ENCODE results near the gene SLC25A18.
"Not testable (repeated sequence)": the region's sequence is repeated elsewhere in the genome, so short reads cannot be mapped to it uniquely, and the experiment has no call there.

SLC25A18 gene

DNA sequence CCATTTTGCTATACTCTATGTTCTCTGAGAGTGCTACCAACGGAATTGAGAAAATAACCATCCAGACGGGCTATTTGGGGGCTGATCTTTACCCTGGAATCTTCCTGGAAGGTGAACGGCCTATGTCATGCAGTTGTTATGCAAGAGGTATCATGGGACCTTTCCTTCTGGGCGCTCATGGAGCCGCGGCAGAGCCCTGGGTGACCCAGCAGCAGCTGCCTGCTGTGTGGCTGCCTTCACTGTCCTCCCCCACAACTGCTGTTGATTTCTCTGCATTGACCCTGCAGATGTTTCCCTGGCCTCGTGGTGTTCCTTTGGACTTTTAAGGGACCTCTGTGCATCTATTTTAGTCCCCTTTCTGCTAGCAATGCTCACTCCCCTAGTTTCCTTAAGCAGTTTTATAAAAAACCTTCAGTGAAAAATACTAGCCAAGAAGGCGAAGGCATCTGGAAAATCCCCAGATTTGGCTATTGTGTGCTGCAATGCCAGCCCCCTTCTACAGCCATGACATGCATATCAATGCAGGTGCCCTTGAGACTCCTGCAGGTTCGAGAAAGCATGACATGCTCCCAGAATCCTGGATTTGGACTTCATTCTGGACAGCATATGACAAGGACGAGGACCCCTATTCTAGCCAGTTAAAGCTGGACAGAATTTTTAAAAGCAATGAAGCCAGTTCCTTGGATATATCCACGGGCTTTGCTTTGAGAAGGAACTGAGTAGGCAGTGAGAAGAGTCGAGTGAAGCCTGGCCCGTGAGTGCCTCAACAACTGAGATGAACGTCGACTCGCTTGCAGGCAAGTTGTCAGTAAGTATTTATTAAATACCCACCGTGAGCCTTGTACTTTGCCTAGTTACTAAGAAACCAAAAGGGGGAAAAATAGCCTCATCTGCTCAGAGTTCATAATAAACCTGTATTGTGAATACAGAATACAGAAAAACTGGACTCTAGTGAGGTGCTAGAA lies at the start of gene SLC25A18:
Gene SLC25A18 (plus strand): TSS at position 593 of the 965 bp plus-strand sequence. CDS start 16,447 bp downstream, outside the sequence.
- DNase-seq: peak; percentile 62

DNA sequence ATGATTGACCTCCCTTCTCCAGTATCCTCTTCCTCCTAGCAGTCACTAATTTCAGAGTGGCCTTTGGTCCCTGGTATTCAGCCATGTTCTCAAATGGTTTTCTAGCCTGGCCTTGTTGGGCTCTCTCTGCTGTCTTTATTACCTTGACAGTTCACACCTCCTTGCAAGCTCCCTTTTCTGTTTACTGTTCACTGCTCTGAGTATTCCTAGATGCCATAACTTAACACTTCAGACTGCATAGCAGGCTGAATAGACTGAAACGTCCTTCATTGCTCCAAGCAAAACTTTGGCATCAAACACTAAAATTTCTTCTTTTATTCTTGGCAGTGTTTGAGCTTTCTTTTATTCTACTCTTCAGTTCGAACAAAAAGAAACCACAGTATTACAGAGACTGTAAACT lies 49.7 kb upstream of the SLC25A18 start:
- no peak for DNase-seq

- DNase-seq: no peak
Measured at GRCh38 chr22:17514084-17514483, 49.2 kb upstream of the SLC25A18 start.

- no peak for DNase-seq
Measured at GRCh38 chr22:17518406-17518805, 44.9 kb upstream of the SLC25A18 start.

DNA sequence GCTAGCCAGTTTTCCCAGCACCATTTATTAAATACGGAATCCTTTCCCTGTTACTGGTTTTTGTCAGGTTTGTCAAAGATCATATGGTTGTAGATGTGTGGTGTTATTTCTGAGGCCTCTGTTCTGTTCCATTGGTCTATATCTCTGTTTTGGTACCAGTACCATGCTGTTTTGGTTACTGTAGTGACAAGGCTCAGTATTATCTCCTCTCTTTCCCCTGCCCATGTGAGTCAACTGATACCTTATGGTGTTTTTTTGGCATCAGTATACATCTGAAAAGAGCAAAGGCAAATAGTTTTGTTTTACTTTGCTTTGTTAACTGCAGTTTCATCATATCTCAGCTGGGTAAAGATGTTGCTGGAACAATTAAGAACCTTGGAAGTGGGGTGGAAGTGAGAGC lies 41.3 kb upstream of the SLC25A18 start:
- not testable (repeated sequence) for DNase-seq

DNA sequence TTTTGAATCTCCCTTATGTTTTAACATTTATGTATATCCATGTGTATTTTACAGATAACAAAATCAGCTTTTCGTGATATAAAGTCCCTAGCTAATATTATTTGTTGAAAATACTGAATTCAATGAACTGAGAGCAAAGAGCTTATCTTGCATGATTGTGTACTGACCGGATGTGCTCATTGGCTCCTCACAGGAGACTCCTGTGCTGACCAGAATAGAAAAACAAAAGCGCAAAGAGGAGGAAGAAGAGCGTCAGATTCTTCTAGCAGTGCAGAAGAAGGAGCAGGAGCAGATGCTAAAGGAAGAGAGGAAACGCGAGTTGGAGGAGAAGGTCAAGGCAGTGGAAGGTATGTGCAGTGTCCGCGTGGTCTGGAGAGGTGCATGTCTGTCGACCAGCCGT lies 39.4 kb upstream of the SLC25A18 start:
- DNase-seq: no peak

DNA sequence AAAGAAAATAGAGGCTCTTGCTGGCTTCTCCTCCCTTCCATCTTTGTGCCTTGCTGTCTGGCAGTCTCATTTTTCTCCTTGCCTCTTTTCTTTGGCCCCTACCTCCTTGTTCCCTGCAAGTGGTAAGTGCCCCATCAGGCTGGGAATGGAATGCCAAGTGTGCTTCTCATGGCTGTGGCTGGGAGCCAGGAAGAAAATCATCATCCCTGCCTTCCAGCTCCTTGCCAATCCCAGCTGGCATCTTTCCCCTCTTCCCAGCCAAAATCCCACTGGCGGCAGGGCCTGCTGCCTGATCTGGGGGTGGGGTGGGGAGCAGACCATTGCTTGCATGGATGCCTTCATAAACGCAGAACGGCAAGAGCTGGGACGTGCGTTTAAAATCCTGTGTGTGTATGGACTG lies 27.0 kb upstream of the SLC25A18 start:
- no peak for DNase-seq

- no peak for DNase-seq
Measured at GRCh38 chr22:17537155-17537554, 26.1 kb upstream of the SLC25A18 start.

GRCh38 chr22:17540481-17540880 lies 22.8 kb upstream of the SLC25A18 start:
- DNase-seq: no peak

- DNase-seq: no peak
Measured at GRCh38 chr22:17541476-17541875, 21.8 kb upstream of the SLC25A18 start.

DNA sequence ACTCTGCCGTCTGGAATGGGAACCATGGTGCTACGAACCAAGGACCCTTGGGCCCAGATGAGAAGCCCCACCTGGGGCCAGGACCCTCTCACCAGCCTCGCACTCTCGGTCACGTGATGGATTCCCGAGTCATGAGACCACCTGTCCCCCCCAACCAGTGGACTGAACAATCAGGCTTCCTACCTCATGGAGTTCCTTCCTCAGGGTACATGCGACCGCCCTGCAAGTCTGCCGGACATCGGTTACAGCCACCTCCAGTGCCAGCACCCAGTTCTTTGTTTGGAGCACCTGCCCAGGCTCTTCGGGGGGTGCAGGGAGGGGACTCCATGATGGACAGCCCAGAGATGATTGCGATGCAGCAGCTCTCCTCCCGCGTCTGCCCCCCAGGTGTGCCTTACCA lies 20.8 kb upstream of the SLC25A18 start:
- no peak for DNase-seq

- no peak for DNase-seq
Measured at GRCh38 chr22:17548010-17548755, 15.1 kb upstream of the SLC25A18 start.

DNA sequence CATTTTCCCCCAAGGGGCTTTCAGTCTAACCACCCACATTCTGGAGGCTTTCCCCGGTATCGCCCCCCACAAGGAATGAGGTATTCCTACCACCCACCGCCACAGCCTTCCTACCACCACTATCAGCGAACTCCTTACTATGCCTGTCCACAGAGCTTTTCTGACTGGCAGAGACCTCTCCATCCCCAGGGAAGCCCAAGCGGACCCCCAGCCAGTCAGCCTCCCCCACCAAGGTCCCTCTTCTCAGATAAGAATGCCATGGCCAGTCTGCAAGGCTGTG lies 14.6 kb upstream of the SLC25A18 start:
- no peak for DNase-seq

DNA sequence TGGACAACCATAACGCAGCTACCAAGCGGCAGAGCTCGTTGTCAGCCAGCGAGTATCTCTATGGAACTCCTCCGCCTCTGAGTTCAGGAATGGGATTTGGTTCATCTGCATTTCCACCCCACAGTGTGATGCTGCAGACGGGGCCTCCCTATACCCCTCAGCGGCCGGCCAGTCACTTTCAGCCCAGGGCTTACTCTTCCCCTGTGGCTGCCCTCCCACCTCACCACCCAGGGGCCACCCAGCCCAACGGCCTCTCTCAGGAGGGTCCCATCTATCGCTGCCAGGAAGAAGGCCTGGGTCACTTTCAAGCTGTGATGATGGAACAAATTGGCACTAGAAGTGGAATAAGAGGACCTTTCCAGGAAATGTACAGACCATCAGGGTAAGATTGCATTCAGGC lies 14.1 kb upstream of the SLC25A18 start:
- no peak for DNase-seq

- no peak for DNase-seq
Measured at GRCh38 chr22:17549655-17550054, 13.6 kb upstream of the SLC25A18 start.

- DNase-seq: no peak
Measured at GRCh38 chr22:17552737-17553136, 10.6 kb upstream of the SLC25A18 start.

GRCh38 chr22:17554814-17555213 lies 8.5 kb upstream of the SLC25A18 start:
- no peak for DNase-seq

- no peak for DNase-seq
Measured at GRCh38 chr22:17559188-17559587, 4.1 kb upstream of the SLC25A18 start.

DNA sequence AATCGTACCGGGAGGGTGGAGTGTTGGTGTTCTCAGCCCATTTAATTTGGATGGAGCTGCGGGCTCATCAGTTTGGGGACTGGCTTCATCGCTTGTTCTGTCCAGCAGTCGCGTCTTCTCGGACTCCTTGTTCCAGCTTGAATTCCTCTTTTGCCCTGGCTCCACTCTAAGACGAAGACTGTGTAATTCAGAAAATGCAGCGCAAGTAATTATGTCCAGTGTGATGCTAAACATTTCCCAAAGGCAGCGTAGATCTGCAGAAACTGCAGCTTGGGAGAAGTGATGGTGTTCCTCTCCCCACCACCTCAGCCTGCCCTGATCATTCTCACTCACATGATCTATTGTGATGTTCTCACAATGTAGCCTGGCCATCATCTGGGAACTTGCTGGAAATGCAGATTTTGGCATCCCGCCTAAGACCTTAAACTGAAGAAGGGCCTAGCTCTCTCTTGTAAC lies 666 bp downstream of the SLC25A18 start:
- no peak for DNase-seq

DNA sequence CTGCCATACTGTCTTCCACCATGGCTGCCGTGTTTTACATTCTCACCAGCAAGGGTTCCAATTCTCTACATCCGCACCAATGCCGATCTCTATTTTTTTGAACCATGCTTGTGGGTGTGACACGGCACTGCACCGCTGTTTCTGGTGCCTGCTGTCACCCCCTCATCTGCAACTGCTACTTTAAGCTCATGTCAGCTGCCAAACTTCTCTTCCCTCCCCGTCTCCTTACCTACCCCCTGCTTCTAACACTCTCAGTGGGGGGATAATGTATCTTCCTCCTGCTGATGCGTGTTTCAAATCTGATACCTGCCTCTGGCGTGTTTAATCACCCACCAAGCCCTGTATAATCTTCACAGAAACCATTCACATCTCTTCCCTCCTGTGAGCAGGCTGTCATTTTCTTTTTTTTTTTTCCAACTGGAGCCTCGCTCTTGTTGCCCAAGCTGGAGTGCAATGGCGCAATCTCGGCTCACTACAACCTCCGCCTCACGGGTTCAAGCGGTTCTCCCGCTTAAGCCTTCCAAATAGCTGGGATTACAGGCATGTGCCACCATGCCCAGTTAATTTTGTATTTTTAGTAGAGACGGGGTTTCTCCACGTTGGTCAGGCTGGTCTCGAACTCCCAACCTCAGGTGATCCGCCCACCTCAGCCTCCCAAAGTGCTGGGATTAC lies 2.9 kb downstream of the SLC25A18 start:
- peak; percentile 9 for DNase-seq

GRCh38 chr22:17566776-17567175 lies 3.5 kb downstream of the SLC25A18 start:
- DNase-seq: no peak

DNA sequence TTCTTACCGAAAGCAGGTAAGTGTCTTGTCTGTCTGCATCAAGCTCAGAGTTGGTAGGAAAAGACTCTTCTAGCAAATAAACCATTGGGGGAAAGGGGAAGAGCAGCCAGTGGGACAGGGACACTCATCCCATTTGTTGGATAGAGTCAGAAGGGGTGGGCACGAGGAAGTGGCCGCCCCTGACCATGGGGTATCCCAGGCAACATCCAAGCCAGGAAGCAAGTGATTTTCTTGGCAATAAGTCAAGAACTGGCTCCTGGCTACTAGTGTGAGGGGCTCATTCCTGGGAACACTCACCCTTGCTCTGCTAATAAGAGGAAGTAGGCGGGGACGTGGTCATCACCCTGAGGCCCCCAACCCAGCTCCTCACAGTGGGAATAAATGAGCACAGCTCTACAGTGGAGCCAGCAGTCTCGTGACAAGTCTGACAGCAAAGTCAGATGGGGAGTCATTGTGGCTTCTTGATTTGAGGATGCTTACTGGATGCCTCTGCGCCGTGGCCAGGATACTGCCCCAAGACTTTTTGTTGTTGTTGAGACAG lies 6.7 kb downstream of the SLC25A18 start:
- DNase-seq: no peak
